LoVo (cell line): ENCODE measurements around the gene PPP2R2D.

Experiments used
- DNase-seq: peaks from one replicate; pipeline ENCODE4 v3.0.0-alpha.2; 2016; ENCODE audit warnings: low spot score

The PPP2R2D gene

GRCh38 chr10:131998845-131999681, 98.3 kb downstream of the PPP2R2D start:
- no peak for DNase-seq

DNA sequence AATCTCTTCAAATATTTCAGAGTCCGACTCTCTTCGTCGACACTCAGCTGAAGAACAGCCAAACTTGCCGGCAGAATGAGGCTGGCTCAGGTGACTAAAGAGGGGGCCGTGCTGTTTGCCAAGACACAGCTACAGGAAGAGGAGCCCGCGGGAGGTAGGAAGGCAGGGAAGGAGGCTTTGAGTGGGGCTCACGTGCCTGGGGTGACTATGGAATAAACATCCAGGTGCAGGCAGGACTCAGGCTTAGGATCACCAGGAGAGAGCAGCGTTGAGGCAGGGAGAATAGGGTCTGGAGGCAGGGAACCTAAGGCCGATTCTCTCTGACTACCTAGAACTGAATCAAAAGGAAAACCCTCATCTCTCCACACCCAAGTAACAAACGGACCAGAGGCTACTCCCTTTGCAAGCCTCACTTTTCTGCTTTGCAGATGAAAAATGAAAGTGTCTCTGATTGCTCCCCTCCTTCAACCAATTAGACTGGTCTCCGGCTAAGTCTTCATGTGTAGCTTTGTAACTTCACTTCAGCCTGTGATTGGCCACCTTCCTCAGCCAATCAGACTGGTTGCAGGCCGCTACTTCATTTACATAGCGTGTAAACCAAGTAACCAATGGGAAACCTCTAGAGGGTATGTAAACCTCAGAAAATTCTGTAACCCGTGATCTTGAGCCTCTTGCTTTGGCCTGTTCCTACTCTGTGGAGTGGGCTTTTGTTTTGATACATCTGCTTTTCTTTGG, 100.6 kb downstream of the PPP2R2D start:
- DNase-seq: no peak

GRCh38 chr10:132002004-132002403, 101.2 kb downstream of the PPP2R2D start:
- DNase-seq: no peak

DNA sequence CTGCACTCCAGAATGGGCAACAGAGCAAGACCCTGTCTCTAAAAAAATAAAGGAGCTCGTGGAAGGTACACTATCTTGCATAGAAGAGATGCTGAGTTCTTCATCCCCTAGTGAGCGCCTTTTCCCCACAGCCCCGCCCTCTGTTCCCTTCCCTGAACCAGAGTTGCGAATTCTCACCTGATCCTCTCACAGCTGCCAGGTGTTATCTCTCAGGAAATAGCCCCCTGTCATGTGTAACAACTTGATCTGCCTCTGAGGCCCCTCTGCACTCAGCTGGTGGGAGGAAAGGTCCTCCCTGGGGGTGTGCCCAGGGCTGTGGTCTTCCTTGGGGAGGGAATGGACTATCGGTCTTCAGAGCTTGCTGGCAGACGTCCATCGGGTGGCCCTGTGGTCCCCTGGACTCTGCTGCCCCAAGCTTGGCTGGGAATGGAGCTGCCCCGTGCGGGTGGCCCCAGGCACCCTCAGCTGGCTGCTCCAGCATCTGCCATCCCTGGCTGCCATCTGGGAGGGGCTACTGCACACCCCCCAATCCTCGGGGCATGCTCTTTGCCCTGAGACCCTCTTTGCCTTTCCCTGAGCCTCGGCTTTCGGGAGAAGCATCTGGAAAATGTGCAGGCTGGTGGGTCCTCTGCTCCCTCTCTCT, 102.6 kb downstream of the PPP2R2D start:
- DNase-seq: no peak

DNA sequence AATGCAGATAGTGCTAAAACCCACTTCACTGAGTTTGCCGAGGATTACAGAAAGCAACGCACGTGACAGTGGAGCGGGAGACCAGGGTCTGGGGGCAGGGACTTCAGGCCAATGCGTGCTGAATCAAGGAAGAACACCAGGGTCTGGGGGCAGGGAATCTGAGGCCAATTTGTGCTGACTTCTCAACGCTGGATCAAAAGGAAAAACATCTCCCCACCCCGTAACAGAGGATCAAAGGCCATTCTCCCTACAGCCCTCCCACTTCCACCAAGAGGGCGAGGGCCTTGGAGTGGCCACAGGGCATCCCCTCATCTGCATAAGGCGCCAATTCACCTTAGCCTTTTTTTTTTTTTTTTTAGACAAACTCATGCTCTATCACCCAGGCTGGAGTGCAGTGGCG, 103.2 kb downstream of the PPP2R2D start:
- no peak for DNase-seq

GRCh38 chr10:132005147-132005546, 104.3 kb downstream of the PPP2R2D start:
- DNase-seq: no peak

- no peak for DNase-seq
Measured at GRCh38 chr10:132006966-132007365, 106.2 kb downstream of the PPP2R2D start.

DNA sequence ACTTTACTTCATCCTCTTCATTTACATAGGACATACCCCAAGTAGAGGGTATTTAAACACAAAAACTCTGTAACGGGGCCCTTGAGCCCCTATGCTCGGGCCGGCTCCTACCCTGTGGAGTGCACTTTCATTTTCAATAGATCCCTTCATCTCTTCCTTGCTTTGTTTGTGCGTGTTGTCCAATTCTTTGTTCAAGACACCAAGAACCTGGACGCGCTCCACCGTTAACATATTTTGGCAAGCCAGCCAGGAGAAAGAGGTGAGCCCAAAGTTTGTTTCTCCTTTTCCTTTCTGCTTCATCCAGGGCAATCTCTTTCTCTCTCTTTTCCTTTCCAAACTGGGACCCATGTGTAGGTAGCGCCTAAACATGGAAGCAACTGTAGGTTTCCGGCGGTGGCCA, 106.9 kb downstream of the PPP2R2D start:
- DNase-seq: no peak
